Transverse colon (tissue), 4 donors: Measurements from ENCODE around the gene NRG2. TPM values are rescaled to one million over a fixed set of nuclear protein-coding genes. Genes with fewer than 3 reads are reported as not detected.

Experiments used
- DNase-seq: peaks from one replicate; pipeline ENCODE4 v3.0.0-alpha.2; 2019
- H3K27ac ChIP-seq, 4 donors: fragments of 200-600 bp; sonication (generic); 2 replicates each; pipeline ENCODE4 v1.5.1; 2016 to 2018; ENCODE audit warnings: inconsistent platforms in 4 of 4
- H3K27me3 ChIP-seq: fragments of 200-600 bp; sonication (generic); 2 replicates; pipeline ENCODE4 v1.5.1; 2017; ENCODE audit warnings: inconsistent platforms
- H3K36me3 ChIP-seq, 4 donors: fragments of 200-600 bp; sonication (generic); 2 replicates each; pipeline ENCODE4 v1.5.1; 2017 to 2019; ENCODE audit warnings: inconsistent platforms in 4 of 4
- H3K4me1 ChIP-seq, 4 donors: fragments of 200-600 bp; sonication (generic); 2 replicates each; pipeline ENCODE4 v1.5.1; 2017 to 2020; ENCODE audit warnings: inconsistent platforms in 4 of 4
- H3K4me3 ChIP-seq, 4 donors: fragments of 200-600 bp; sonication (generic); 1 replicate in 1 of 4; 2 replicates in 3 of 4; pipeline versions ENCODE4 v1.5.1 to v1.6.1; 2017 to 2019; ENCODE audit warnings: inconsistent platforms in 4 of 4
- H3K9me3 ChIP-seq, 2 donors: fragments of 200-600 bp; sonication (generic); 2 replicates each; pipeline ENCODE4 v1.5.1; 2017 to 2019; ENCODE audit warnings: inconsistent platforms in 2 of 2
- CTCF ChIP-seq, 5 experiments: fragments of 200-600 bp in 3 of 5; fragments of 450-650 bp in 2 of 5; sonication (generic) in 3 of 5; IDR thresholded peaks; 1 replicate in 2 of 5; 2 replicates in 3 of 5; pipeline ENCODE4 v1.5.1; 2016 to 2017; ENCODE audit warnings: antibody characterized with exemption in 5 of 5, inconsistent platforms in 3 of 5, mild to moderate bottlenecking in 2 of 5, moderate library complexity in 1 of 5
- EP300 ChIP-seq: sonication (generic); formaldehyde crosslinking; IDR thresholded peaks from one replicate; pipeline ENCODE4 v1.6.1; 2017; ENCODE audit warnings: antibody characterized with exemption, low read depth
- POLR2A ChIP-seq: fragments of 450-650 bp; IDR thresholded peaks from one replicate; pipeline ENCODE4 v1.6.1; 2016; ENCODE audit warnings: antibody characterized with exemption, mild to moderate bottlenecking, moderate library complexity
- POLR2AphosphoS5 ChIP-seq, 3 donors: sonication (generic); formaldehyde crosslinking; IDR thresholded peaks; one replicate each; pipeline ENCODE4 v1.6.1; 2016; ENCODE audit warnings: antibody characterized with exemption in 3 of 3
- WGBS, 2 donors: methylation state at CpG; one replicate each; pipeline ENCODE4 v1.1.5; 2018; ENCODE audit warnings: low coverage in 1 of 2; 5-methylcytosine and 5-hydroxymethylcytosine counted together
- in situ Hi-C, 4 donors: fragments of 200-750 bp; cut with MboI; loops; one replicate each; pipeline versions ENCODE4 v1.15.0 to v1.15.1; 2017; ENCODE audit warnings: low sequenced_read_pairs in 3 of 4, low pct_ligation_motif_present in 1 of 4, low pct_unique_long_range_greater_than_20kb in 1 of 4
- intact Hi-C: fragments of 100-400 bp; cut with DNase I; formaldehyde crosslinking; loops from one replicate; pipeline ENCODE4 v1.15.1; 2023; ENCODE audit warnings: low total_unique reads
- total RNA-seq, 4 donors: library from RNA; depleted of rRNA; stranded (reverse); fragments of >200 nt; gene quantifications; one replicate each; pipeline ENCODE4 v1.1.0, GENCODE V29; 2016

The NRG2 gene
- total RNA-seq, 4 donors from 2014 or later, result 0.68 to 12.3 (median 0.95) TPM; not detected in 1

GRCh38 chr5:139955616-139956273 is 87.4 kb downstream of the NRG2 start:
- Histone ChIP-seq H3K27ac (no peak overlapping the region), H3K27me3 (no peaks in the 10 kb centered on the region), H3K9me3 (no peaks in the 10 kb centered on the region), H3K4me1 (no peaks in the 10 kb centered on the region), H3K4me3 (no peak overlapping the region), H3K36me3 (no peaks in the 10 kb centered on the region)
- WGBS, 2 donors, result 59 to 67% methylated on average over 1 to 5 of the region's 5 CpGs
- DNase-seq, result no peak
- TF ChIP-seq POLR2A (no peak), EP300 (no peak), POLR2AphosphoS5 (IDR thresholded peaks at IDR 0.05) (no peak), CTCF (IDR thresholded peaks at IDR 0.05) (no peak)
- in situ Hi-C loops (no loop called here), intact Hi-C loops (no loop called here)

- no peaks in the 10 kb centered on the region for H3K9me3 ChIP-seq
- WGBS, 2 donors, result 61 to 88% methylated on average over 3 to 5 of the region's 5 CpGs
- no peak for DNase-seq
- in situ Hi-C loops, result no loop called here
- H3K4me3 ChIP-seq, result no peak overlapping the region
- no peak overlapping the region for H3K27ac ChIP-seq
- H3K36me3 ChIP-seq, result no peaks in the 10 kb centered on the region
- intact Hi-C loops, result no loop called here
- H3K4me1 ChIP-seq, result no peaks in the 10 kb centered on the region
- TF ChIP-seq CTCF (IDR thresholded peaks at IDR 0.05) (no peak), EP300 (no peak), POLR2A (no peak), POLR2AphosphoS5 (IDR thresholded peaks at IDR 0.05) (no peak)
- H3K27me3 ChIP-seq, result no peaks in the 10 kb centered on the region
Observed at GRCh38 chr5:139955053-139955605, 88.0 kb downstream of the NRG2 start.

GRCh38 chr5:139954462-139954861 is 88.6 kb downstream of the NRG2 start:
- DNase-seq, result no peak
- Histone ChIP-seq H3K27ac (no peak overlapping the region), H3K4me3 (no peak overlapping the region), H3K4me1 (no peaks in the 10 kb centered on the region), H3K9me3 (no peaks in the 10 kb centered on the region), H3K27me3 (no peaks in the 10 kb centered on the region), H3K36me3 (no peaks in the 10 kb centered on the region)
- intact Hi-C loops (no loop called here), in situ Hi-C loops (no loop called here)
- TF ChIP-seq CTCF (IDR thresholded peaks at IDR 0.05) (no peak), POLR2AphosphoS5 (IDR thresholded peaks at IDR 0.05) (no peak), EP300 (no peak), POLR2A (no peak)
- 77 to 85% methylated on average over 8 of the region's 8 CpGs for WGBS, 2 donors

GRCh38 chr5:139954022-139954421 is 89.1 kb downstream of the NRG2 start:
- WGBS, 2 donors, result 73 to 86% methylated on average over 3 to 6 of the region's 7 CpGs
- no peak for TF ChIP-seq POLR2AphosphoS5 (IDR thresholded peaks at IDR 0.05)
- TF ChIP-seq EP300, result no peak
- H3K4me1 ChIP-seq, result no peaks in the 10 kb centered on the region
- no peak for DNase-seq
- no peaks in the 10 kb centered on the region for H3K36me3 ChIP-seq
- H3K9me3 ChIP-seq, result no peaks in the 10 kb centered on the region
- intact Hi-C loops, result no loop called here
- no peaks in the 10 kb centered on the region for H3K27me3 ChIP-seq
- H3K4me3 ChIP-seq, result no peak overlapping the region
- in situ Hi-C loops, result no loop called here
- no peak overlapping the region for H3K27ac ChIP-seq
